ENCODE results near the gene AKAP8. TPM values are rescaled to one million over a fixed set of nuclear protein-coding genes. Genes with fewer than 3 reads are reported as not detected.

AKAP8 gene
- polyA plus RNA-seq, 1 experiment, result 12.4 TPM

GRCh38 chr19:15324791-15325519 lies 54.6 kb downstream of the AKAP8 start:
- no peak overlapping the region for H3K27ac ChIP-seq (ENCODE audit: low read depth, low read length)
- H3K27me3 ChIP-seq (ENCODE audit: control insufficient read depth, insufficient read depth, low read length), result no peaks in the 10 kb centered on the region
- no peak for DNase-seq (ENCODE audit: low read depth, low spot score)
- H3K4me3 ChIP-seq (ENCODE audit: low read depth, low read length), result no peak overlapping the region
- CTCF ChIA-PET, result interaction anchor here (0.9 to 1.3 kb wide), 2 partner anchors 74 to 223 kb away, joined by 3 to 4 read pairs; no protein-coding TSS in a partner anchor
- H3K9me3 ChIP-seq (ENCODE audit: control insufficient read depth, insufficient read depth, low read length), result no peaks in the 10 kb centered on the region; the same call in 1 of the 2 replicates
- POLR2A ChIA-PET, result interaction anchor here (0.7 to 1.2 kb wide), 2 partner anchors 16 to 33 kb away, joined by 3 to 4 read pairs; no protein-coding TSS in a partner anchor
- no peak for TF ChIP-seq CTCF (IDR thresholded peaks at IDR 0.05; ENCODE audit: low read depth, low read length)

GRCh38 chr19:15323496-15324235 lies 55.9 kb downstream of the AKAP8 start:
- no peak for DNase-seq (ENCODE audit: low read depth, low spot score)
- TF ChIP-seq CTCF (IDR thresholded peaks at IDR 0.05; ENCODE audit: low read depth, low read length), result no peak
- Histone ChIP-seq H3K27me3 (ENCODE audit: control insufficient read depth, insufficient read depth, low read length) (no peaks in the 10 kb centered on the region), H3K4me3 (ENCODE audit: low read depth, low read length) (no peak overlapping the region), H3K27ac (ENCODE audit: low read depth, low read length) (no peak overlapping the region), H3K9me3 (ENCODE audit: control insufficient read depth, insufficient read depth, low read length) (no peaks in the 10 kb centered on the region)
- ChIA-PET POLR2A (no interaction called here), CTCF (interaction anchor here (1.3 kb wide), 1 partner anchor 73 kb away, joined by 4 read pairs; no protein-coding TSS in a partner anchor)

- ChIA-PET CTCF (interaction anchor here (0.6 to 1.2 kb wide), 2 partner anchors 18 to 97 kb away, joined by 3 to 4 read pairs; partner anchors contain the start of gene AKAP8L), POLR2A (no interaction called here)
- Histone ChIP-seq H3K4me3 (ENCODE audit: low read depth, low read length) (no peak overlapping the region), H3K27me3 (ENCODE audit: control insufficient read depth, insufficient read depth, low read length) (no peaks in the 10 kb centered on the region), H3K27ac (ENCODE audit: low read depth, low read length) (peak overlapping the region; percentile 0), H3K9me3 (ENCODE audit: control insufficient read depth, insufficient read depth, low read length) (no peaks in the 10 kb centered on the region)
- no peak for TF ChIP-seq CTCF (IDR thresholded peaks at IDR 0.05; ENCODE audit: low read depth, low read length)
- DNase-seq (ENCODE audit: low read depth, low spot score), result no peak
Measured at GRCh38 chr19:15321739-15322138, 57.8 kb downstream of the AKAP8 start.

GRCh38 chr19:15320116-15320515 lies 59.5 kb downstream of the AKAP8 start:
- peak; percentile 41 for DNase-seq (ENCODE audit: low read depth, low spot score)
- no peak overlapping the region for H3K4me3 ChIP-seq (ENCODE audit: low read depth, low read length)
- no peaks in the 10 kb centered on the region for H3K9me3 ChIP-seq (ENCODE audit: control insufficient read depth, insufficient read depth, low read length)
- H3K27ac ChIP-seq (ENCODE audit: low read depth, low read length), result peak overlapping the region; percentile 42
- no peaks in the 10 kb centered on the region for H3K27me3 ChIP-seq (ENCODE audit: control insufficient read depth, insufficient read depth, low read length)
- TF ChIP-seq CTCF (IDR thresholded peaks at IDR 0.05; ENCODE audit: low read depth, low read length), result no peak
- ChIA-PET POLR2A (interaction anchor here (0.9 kb wide), 1 partner anchor 17 kb away, joined by 3 read pairs; no protein-coding TSS in a partner anchor), CTCF (interaction anchor here (0.6 kb wide), 1 partner anchor 189 kb away, joined by 3 read pairs; no protein-coding TSS in a partner anchor)

Measured in AG04450 (cell line).